ENCODE measurements around the gene PIGH. TPM values are rescaled to one million over a fixed set of nuclear protein-coding genes. Genes with fewer than 3 reads are reported as not detected.

PIGH gene
- total RNA-seq, 1 donor from 2014 or later: 24.1 TPM

- no peak for TF ChIP-seq POLR2AphosphoS5 (IDR thresholded peaks at IDR 0.05; ENCODE audit: insufficient read depth in 1 of 2, low read depth in 1 of 2)
- TF ChIP-seq CTCF (IDR thresholded peaks at IDR 0.05): no peak
- no peak for DNase-seq (ENCODE audit: extremely low spot score in 2 of 2)
- intact Hi-C loops (cut with DNase I): no loop called here
Observed at GRCh38 chr14:67559639-67560038, 40.4 kb downstream of the PIGH start.

GRCh38 chr14:67557656-67558055 is 42.4 kb downstream of the PIGH start:
- intact Hi-C loops (cut with DNase I): no loop called here
- no peaks in the 10 kb centered on the region for H3K9me3 ChIP-seq
- no peak overlapping the region for H3K4me3 ChIP-seq
- DNase-seq (ENCODE audit: extremely low spot score in 2 of 2): no peak
- no peaks in the 10 kb centered on the region for H3K4me1 ChIP-seq
- no peaks in the 10 kb centered on the region for H3K36me3 ChIP-seq
- no peak overlapping the region for H3K27ac ChIP-seq
- TF ChIP-seq CTCF (IDR thresholded peaks at IDR 0.05) (no peak), POLR2A (IDR thresholded peaks at IDR 0.05) (no peak), POLR2AphosphoS5 (IDR thresholded peaks at IDR 0.05; ENCODE audit: insufficient read depth in 1 of 2, low read depth in 1 of 2) (no peak)
- no peaks in the 10 kb centered on the region for H3K27me3 ChIP-seq

More at GRCh38 chr14:67559639-67560038, 40.4 kb downstream of the PIGH start:
- Histone ChIP-seq H3K4me1 (no peaks in the 10 kb centered on the region), H3K36me3 (no peaks in the 10 kb centered on the region), H3K27ac (no peak overlapping the region), H3K27me3 (no peaks in the 10 kb centered on the region), H3K4me3 (no peak overlapping the region), H3K9me3 (no peaks in the 10 kb centered on the region)

- Histone ChIP-seq H3K9me3 (no peaks in the 10 kb centered on the region), H3K27me3 (no peaks in the 10 kb centered on the region), H3K4me1 (no peaks in the 10 kb centered on the region), H3K36me3 (no peaks in the 10 kb centered on the region), H3K27ac (no peak overlapping the region), H3K4me3 (no peak overlapping the region)
- no peak for DNase-seq (ENCODE audit: extremely low spot score in 2 of 2)
- TF ChIP-seq POLR2AphosphoS5 (IDR thresholded peaks at IDR 0.05; ENCODE audit: insufficient read depth in 1 of 2, low read depth in 1 of 2): no peak
- TF ChIP-seq POLR2A (IDR thresholded peaks at IDR 0.05): no peak
- TF ChIP-seq CTCF (IDR thresholded peaks at IDR 0.05): no peak
- intact Hi-C loops (cut with DNase I): no loop called here
Observed at GRCh38 chr14:67557118-67557517, 43.0 kb downstream of the PIGH start.

- H3K27ac ChIP-seq: no peak overlapping the region
- no peak for DNase-seq (ENCODE audit: extremely low spot score in 2 of 2)
- intact Hi-C loops (cut with DNase I): no loop called here
Observed at GRCh38 chr14:67556671-67557070, 43.4 kb downstream of the PIGH start.

More at GRCh38 chr14:67556671-67557070, 43.4 kb downstream of the PIGH start:
- no peaks in the 10 kb centered on the region for H3K27me3 ChIP-seq
- no peaks in the 10 kb centered on the region for H3K36me3 ChIP-seq
- H3K4me3 ChIP-seq: no peak overlapping the region
- TF ChIP-seq POLR2AphosphoS5 (IDR thresholded peaks at IDR 0.05; ENCODE audit: insufficient read depth in 1 of 2, low read depth in 1 of 2): no peak
- TF ChIP-seq CTCF (IDR thresholded peaks at IDR 0.05): no peak
- no peak for TF ChIP-seq POLR2A (IDR thresholded peaks at IDR 0.05)
- H3K9me3 ChIP-seq: no peaks in the 10 kb centered on the region
- H3K4me1 ChIP-seq: no peaks in the 10 kb centered on the region
